UCSD-AML1 (cell line): Measurements from ENCODE around the gene GXYLT2.

ENCODE experiments used
- DNase-seq: peaks from one replicate; lab custom pipeline; 2025; ENCODE audit not compliant: unreplicated experiment; lab: John Stamatoyannopoulos, UW

The GXYLT2 gene

DNA sequence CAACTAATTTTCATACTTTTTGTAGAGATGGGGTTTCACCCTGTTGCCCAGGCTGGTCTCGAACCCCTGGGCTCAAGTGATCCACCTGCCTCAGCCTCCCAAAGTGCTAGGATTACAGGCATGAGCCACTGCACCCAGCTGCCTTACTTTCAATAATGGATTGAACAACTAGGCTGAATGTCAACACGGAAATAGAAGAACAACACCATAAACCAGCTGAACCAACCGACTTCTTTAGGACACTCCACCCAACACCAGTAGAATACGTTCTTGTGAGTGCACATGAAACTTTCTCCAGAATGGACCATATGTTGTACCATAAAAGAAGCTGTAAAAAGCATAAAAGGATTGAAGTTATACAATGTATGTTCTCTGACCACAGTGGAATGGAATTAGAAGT, 42.9 kb downstream of the GXYLT2 start:
- DNase-seq: no peak

DNA sequence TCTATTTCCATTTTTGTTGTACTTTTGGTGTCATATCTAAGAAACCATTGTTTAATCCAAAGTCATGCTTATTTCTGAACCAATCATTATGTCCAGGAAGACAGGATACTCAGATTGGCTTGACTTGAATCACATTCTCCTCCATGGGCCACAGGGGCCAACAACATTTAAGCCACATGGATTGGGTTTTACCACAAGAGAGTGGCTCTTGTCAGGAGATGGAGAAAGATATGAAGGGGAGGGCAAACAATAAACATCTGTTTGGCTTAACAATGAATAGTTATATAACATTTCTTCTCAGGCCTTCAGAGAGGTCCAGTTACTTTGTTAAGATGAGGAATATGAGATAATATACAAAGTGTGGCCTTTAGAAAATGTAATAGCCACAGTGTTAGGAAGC, 44.6 kb downstream of the GXYLT2 start:
- DNase-seq: no peak

DNA sequence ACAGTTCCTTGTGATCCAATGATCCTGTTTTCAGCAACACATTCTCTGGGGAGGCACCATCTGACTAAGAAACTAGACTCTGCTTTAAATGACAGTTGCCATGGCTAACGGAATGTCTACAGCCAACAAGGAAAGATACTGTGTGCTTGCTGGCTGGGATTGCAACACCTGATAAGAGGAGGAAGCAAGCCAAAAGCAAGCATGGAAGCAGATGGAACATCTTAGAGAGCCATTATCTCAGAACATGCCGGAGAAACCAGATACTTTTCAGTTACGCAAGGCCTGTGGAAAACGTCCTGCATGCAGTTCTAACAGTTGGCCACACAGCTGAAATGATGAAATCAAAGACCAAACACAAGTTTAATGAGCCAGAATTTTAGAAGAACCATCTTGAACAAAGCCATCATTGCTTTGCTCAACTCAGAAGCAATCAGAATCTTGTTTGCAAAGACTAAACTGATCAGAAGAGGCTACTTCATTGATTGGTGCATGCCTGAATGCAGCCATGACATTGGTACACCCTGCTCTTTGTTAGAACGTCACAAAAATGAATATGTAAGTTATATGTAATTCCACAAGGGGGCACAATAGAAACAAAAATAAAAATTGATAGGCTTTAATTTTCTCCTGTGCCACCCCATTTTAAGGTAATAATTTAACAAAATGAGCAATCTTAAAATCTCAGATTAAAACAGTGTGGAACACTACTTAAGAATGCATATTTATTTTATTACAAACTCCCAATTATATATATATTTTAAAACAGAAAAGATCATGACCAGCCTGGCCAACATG, 50.8 kb downstream of the GXYLT2 start:
- DNase-seq: no peak

DNA sequence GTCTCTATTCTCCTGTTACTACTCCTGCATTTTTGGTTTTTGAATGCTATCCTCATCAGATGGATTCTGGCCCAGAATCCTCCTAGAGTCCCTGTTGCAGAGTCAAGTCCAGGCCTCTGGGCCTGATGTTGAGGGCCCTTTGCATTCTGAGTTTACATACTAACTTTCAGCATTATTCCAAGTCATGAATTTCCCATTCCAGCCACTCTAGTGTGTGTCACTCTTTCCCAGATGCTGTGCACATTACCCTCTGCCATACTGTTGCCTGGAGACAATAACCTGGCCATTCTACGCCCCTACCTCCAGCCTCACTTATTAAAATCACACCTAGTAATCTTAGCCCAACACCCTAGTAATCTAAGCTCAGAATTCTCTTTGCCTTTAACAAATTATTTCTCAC, 53.4 kb downstream of the GXYLT2 start:
- no peak for DNase-seq

DNA sequence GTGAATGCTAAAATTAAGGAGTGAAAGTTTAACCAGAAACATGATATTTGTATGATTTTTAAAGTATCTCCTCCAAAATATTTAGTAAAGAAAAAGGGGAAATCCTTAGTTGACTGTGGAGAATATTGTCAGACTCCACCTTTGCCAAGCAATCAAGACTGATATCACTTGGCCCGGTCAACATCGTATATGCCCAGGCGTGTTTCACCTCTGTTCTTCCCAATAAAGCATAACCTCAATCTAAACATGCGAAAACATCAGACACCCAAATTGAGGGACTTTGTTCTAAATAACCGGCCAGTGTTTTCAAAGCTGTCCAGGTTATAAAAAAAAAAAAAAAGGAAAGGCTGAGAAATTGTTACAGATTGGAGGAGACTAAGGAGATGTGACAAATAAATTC, 54.6 kb downstream of the GXYLT2 start:
- no peak for DNase-seq

DNA sequence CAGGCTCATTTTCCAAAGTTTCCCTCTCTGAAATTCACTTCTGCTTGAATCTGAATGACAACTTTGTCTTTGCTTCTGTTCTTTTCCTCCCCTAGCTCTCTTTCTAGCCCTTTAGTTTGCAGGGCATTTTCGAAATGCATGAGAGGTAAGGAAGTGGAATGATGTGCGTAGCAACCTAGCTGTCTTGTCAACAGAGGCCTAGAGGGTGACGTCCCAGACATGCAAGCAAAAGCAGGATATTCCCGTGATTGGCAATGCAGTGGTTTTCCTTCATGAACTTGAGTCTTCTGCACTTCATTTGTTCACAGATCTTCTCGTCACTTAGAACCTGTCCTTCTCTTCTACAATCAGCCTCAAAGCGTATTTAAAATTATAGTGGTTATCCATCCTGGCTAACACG, 56.9 kb downstream of the GXYLT2 start:
- DNase-seq: no peak

DNA sequence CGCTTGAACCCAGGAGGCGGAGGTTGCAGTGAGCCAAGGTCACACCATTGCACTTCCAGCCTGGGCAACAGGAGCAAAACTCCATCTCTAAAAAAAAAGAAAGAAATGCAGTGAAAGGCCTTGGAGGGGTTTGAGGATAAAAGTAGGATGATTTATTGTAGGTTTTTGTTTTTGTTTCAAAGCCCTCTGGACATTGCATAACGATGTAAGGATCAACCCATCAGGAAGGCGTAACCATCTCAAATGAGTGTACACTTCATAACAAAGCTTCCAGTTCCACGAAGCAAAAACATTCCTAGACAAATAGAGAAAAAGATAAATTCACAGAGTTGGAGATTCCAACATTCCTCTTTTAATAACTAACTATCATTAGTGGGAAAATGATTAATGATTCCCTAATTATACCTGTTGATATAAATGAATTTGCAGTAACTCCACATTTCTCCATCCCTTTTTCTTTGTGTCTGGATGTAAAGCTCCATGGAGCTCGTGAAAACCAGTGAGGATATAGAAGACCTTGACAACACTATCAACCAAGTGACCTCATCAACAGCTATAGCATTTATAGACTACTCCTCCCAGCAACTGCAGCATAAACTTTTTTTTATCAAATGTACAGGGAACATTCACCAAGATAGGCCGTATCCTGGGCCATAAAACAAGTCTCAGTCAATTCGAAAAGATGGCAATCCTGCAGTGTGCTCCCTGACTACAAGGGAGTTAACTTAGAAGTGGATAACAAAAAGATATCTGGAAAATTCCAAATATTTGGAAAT, 60.1 kb downstream of the GXYLT2 start:
- no peak for DNase-seq

DNA sequence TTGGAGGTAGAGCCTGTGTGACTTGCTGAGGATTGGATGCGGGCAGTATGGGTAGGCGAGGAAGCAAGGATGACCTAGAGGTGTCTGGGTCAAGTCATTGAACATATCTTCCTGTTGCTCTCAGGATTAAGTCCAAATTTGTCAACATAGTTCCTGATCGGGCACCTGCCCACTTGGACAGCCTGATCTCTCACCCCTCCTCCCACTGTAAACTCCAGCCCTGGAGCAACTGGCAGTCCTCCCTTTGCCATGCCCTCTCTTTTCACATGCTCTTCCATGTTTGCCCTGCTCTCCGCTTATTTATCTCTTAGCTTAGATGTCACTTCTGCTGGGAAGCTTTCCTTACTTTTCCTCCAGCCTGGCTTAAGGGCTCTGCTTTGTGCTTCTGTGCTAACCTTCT, 61.2 kb downstream of the GXYLT2 start:
- no peak for DNase-seq

DNA sequence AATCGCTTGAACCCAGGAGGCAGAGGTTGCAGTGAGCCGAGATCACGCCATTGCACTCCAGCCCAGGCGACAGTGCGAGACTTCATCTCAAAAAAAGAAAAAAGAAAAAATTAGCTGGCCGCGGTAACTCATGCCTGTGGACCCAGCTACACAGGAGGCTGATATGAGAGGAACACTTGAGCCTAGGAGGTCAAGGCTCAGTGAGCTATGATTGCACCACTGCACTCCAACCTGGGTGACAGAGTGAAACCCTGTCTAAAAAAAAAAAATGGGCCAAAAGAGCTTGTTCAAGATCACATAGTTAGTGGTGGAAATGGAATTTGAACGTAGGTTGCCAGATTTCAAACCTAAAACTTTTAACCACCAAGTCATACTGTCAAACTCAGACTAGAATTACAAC, 62.5 kb downstream of the GXYLT2 start:
- DNase-seq: no peak

DNA sequence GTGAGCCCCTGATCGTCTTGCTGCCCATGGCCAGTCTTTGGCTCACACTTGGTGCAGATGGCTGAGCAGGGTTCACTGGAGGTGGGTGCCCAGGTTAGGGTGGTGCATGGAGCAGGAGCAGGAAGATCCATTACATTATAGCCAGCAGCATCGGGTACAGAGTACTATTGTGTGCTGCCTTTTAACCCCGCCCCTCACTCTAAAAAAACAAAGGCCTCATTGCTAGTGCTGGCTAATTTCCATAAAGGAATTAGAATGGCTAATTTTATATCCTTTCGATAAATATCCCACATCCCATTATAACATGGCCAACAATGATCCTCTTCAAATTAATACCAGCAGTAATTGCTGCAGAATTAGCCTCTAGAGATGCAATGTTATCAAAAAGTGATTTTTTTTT, 63.0 kb downstream of the GXYLT2 start:
- DNase-seq: no peak

DNA sequence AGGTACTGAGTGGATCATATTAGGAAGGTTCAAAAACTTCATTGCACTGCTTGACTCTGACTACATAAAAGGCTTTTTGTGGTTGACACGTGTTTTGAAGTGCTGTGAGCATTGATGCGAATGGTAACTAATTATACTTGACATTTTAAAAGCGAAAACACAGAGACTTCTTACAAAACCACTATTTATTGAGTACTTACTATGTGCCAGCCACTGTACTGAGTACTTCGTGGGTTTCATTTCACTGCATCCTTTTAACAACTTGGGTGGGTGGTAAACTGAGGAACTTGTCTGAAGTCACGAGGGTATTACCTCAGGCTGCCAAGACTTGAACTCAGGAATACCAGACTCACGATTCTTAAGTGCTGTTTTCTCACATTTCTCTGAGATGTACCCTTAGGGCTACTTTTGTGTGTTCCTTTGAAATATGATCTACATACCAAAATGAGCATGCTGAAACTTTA, 63.4 kb downstream of the GXYLT2 start:
- no peak for DNase-seq

DNA sequence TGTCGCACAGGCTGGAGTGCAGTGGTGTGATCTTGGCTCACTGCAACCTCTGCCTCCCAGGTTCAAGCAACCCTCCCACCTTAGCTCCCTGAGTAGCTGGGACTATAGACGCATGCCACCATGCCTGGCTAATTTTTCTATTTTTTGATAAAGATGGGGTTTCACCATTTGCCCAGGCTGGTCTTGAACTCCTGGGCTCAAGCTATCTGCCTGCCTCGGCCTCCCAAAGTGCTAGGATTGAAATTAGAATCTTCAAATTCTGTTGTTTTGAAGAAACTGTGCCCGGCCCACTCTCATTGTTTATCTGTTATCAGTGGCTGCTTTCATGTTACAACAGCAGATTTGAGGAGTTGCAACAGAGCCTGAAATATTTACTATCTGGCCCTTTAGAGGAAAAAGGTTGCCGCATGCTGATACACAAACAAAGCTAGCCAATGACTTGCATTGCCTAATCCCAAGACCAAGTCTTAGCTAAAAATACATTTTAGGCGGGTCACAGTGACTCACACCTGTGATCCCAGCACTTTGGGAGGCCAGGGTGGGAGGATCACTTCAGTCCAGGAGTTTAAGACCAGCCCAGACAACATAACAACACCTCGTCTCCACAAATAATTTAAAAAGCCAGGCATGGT, 65.6 kb downstream of the GXYLT2 start:
- DNase-seq: no peak

DNA sequence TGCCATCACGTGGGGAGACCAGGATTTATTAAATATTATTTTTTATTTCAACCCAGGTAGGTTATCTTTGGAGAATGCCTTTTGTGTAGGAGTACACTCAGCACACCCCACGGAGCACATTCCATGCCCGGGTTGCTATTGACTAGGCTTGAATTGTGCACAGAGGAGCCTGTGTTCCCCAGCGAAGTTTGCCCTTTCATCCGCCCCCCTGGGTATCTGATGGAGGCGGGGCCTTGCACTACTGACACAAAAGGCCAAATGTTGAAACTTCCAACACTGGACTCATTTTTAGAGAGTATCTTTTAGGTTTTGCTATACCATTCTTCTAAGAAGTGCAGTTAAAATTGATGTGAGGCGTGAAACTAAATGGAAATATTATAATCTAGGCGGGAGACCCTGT, 69.5 kb downstream of the GXYLT2 start:
- DNase-seq: no peak

DNA sequence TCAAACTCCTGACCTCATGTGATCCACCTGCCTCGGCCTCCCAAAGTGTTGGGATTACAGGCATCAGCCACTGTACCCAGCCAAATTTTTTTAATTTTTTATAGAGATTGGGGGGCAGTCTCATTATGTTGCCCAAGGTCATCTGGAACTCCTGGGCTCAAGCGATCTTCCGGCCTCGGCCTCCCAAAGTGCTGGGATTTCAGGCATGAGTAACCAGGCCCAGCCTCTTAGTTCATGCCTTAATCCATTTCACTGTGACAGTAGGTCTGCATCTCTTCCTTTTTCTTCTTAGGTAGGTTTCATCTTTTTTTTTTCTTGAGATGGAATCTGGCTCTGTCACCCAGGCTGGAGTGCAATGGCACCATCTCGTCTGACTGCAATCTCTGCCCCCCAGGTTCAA, 71.5 kb downstream of the GXYLT2 start:
- no peak for DNase-seq

DNA sequence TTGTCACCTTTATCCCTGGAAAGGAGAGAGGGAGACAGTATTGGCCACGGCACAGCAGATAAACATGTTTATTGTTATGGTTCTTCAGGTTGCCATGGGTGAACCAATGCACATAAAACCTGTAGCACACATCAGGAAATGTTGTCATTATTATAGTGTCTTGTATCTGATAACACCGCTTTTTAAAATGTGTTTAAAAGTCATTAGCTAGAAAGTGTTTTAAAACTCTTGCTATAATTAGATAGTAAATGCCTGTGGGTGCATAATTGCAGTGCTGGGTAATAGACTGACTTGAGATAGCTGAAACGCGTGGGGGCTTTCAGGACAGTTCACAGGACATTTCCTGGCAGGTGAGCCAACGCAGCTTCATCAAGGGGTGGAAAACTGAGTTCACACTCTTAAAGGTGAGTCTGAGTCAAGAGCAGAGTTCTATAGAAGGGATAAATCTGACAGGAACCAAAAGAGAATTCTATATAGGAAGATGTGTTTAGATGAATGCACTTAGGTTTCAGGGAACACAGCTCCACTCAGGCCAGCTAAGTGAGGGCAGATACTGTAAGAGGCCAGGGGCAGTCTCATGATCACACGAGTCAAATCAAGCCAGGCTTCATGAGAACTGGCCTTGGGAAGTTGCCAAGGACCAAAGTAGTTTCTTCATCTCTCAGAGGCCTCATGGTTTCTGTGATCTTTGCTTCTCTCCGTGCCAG, 73.1 kb downstream of the GXYLT2 start:
- DNase-seq: no peak

DNA sequence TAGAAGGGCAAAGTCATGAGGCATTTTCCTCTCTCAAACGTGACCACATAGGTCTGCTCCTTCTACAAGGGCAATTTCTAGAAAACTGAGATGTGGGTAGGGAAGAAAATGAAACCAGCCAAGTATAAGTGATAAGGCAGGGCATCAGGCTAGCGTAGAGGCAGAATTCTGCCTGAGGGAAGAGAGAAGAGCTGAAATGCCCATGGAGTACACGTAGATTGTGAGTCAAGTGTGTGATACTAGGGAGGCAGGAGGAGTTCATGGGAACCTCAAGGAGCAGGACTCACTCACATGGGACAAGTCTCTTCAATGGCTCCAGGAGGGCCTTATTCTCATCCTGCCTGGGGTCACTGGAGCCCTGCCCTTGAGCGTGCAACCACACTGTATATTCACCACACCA, 73.9 kb downstream of the GXYLT2 start:
- no peak for DNase-seq

DNA sequence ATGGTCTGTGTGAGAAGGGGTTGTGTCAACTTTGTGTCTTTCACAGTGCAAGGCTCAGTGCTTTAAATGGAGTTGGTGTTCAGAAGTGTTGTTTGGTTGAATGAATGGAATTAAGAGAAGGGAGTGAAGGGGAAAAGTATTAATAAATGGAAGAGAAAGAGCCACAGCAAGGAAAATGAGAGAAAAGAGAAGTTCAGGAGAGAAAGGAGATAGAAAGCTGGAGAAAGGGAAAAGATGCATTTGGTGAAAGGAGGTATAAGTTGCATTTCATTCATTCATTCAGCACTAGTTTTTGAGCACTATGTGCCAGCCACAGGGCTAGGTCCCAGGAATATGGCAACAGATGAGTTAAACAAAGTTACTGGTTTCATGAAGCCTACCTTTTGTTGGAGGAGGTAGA, 74.5 kb downstream of the GXYLT2 start:
- DNase-seq: no peak

DNA sequence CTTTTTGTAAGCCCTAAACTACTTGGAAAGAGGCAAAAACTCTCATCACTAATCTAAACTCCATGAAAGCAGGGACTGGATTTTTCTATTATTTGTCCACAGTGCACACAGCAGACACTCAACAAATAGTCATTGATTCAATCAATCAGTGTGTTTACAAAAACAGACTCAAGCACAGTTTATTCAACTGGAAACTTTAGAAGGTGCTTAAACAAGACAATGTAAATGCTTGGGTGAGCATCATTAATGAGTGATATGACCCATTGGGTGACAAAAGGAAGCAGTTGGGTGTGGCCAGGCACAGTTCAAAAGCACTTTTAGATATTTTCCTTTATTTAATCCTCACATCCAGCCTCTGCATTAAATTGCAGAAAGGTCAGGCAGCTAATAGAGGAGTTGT, 76.8 kb downstream of the GXYLT2 start:
- no peak for DNase-seq

DNA sequence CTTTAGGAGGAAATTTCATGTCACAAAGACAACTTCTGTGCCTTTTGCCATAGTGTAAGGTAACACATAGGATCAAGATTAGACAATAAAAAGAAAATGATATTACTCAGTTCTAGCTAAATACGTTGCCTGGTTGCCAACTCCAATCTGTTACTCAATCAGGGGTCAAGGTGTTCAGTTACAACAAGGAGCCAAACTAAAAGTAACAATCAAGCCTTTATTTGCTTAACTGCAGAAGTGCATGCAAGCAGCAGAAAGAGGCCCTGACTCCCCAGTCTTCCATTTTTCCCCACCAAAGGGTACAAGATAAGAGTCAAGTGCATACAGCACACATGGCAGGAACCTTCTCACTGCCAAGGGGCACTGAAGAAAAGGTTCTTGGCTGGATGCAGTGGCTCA, 80.4 kb downstream of the GXYLT2 start:
- DNase-seq: no peak

DNA sequence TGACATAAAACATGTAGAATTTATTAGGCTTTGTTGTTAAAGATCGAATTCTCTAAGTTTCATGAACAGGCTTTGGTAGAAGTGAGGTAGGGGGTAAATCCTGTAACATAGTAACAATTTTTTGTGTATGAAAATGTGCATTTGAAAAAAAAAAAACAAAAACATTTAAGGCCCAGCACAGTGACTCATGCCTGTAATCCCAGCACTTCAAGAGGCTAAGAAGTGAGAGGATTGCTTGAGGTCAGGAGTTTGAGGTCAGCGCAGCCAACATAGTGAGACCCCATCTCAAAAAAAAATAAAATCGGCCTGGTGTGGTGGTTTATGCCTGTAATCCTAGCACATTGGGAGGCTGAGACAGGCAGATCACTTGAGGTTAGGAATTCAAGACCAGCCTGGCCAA, 81.9 kb downstream of the GXYLT2 start:
- no peak for DNase-seq

DNA sequence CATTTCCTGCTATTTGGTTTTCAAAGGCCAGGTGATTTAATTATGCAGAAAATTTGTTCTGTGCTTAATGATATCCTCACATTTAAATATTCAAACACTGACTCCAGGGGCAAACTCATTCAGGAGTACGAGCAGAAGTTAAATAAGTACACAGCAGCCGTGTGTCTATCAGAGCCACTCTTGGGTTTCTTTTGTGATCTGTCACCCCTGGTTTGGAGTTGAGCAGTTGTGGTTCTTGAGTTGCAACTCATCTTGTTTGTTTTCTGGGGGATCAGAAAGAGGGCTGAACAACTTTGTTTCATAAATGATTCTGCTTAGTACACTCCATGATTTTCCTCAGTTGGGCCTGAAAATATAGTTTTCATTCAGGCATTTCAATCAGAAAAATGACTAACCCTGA, 83.1 kb downstream of the GXYLT2 start:
- no peak for DNase-seq

DNA sequence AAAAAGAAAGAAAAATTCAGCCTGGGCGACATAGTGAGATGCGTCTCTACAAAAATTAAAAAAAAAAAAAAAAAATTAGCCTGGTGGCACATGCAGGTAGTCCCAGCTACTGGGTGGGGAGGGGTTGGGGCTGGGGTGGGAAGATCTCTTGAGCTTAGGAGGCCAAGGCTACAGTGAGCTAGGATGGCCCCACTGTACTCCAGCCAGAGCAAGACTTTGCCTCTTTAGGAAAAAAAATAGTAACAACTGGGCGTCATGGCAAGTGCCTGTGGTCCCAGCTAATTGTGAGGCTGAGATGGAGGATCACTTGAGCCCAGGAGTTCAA, 84.8 kb downstream of the GXYLT2 start:
- no peak for DNase-seq
